DOHH2 (cell line): ENCODE measurements around the gene POMP.

ENCODE experiments used
- H3F3A ChIP-seq: fragments of 200-600 bp; sonication (generic), shearing (Covaris generic); 2 replicates; pipeline ENCODE4 v1.6.0; 2016; ENCODE audit warnings: antibody characterized with exemption, mild to moderate bottlenecking; ENCODE audit not compliant: control insufficient read depth, insufficient read depth
- H3K27ac ChIP-seq: fragments of 200-600 bp; sonication (generic); 2 replicates; pipeline ENCODE4 v1.5.1; 2014; ENCODE audit warnings: low read depth, mild to moderate bottlenecking, low read length, moderate library complexity
- H3K27me3 ChIP-seq: fragments of 200-600 bp; sonication (generic); 2 replicates; pipeline ENCODE4 v1.6.1; 2014; ENCODE audit warnings: mild to moderate bottlenecking, low read length, mixed read lengths; ENCODE audit not compliant: control insufficient read depth
- H3K36me3 ChIP-seq: fragments of 200-600 bp; sonication (generic); 2 replicates; pipeline ENCODE4 v1.6.1; 2014; ENCODE audit warnings: mild to moderate bottlenecking, low read length, moderate library complexity, mixed read lengths; ENCODE audit not compliant: control insufficient read depth
- H3K4me1 ChIP-seq: fragments of 200-600 bp; sonication (generic); 2 replicates; pipeline ENCODE4 v1.6.1; 2014; ENCODE audit warnings: mild to moderate bottlenecking, low read length, mixed read lengths; ENCODE audit not compliant: control insufficient read depth
- H3K4me2 ChIP-seq: fragments of 200-600 bp; sonication (generic); 2 replicates; pipeline ENCODE4 v1.6.0; 2014; ENCODE audit warnings: mild to moderate bottlenecking, low read length, moderate library complexity
- H3K4me3 ChIP-seq: fragments of 200-600 bp; sonication (generic); 2 replicates; pipeline ENCODE4 v1.5.1; 2014; ENCODE audit warnings: mild to moderate bottlenecking, low read length, mixed read lengths
- H3K79me2 ChIP-seq: fragments of 200-600 bp; sonication (generic); 2 replicates; pipeline ENCODE4 v1.6.1; 2014; ENCODE audit warnings: mild to moderate bottlenecking, low read length, mixed read lengths; ENCODE audit not compliant: control insufficient read depth
- H3K9me2 ChIP-seq: fragments of 200-600 bp; sonication (generic); replicated peaks from 2 replicates; pipeline ENCODE4 v1.6.1; 2014; ENCODE audit warnings: mild to moderate bottlenecking, low read length, mixed read lengths; ENCODE audit not compliant: control insufficient read depth
- H3K9me3 ChIP-seq: fragments of 200-600 bp; sonication (generic); 2 replicates; pipeline ENCODE4 v1.6.1; 2014; ENCODE audit warnings: antibody characterized with exemption, low read length, mixed read lengths; ENCODE audit not compliant: control insufficient read depth, insufficient read depth
- H4K20me1 ChIP-seq: fragments of 200-600 bp; sonication (generic); 2 replicates; pipeline ENCODE4 v1.6.0; 2014; ENCODE audit warnings: low read depth, mild to moderate bottlenecking, antibody characterized with exemption, low read length, moderate library complexity; ENCODE audit not compliant: control insufficient read depth, insufficient read depth
- EZH2phosphoT487 ChIP-seq: fragments of 200-600 bp; sonication (generic); IDR thresholded peaks from 2 replicates; pipeline ENCODE4 v1.6.1; 2017; ENCODE audit warnings: borderline replicate concordance, mild to moderate bottlenecking, antibody characterized with exemption, low read length, moderate library complexity, mixed read lengths
- TF ChIP-seq, protein P1 (sequence below): fragments of 200-600 bp; sonication (generic); IDR thresholded peaks from one replicate; pipeline ENCODE4 v1.5.1; 2014; ENCODE audit warnings: antibody characterized with exemption, mild to moderate bottlenecking, low read depth, low read length; ENCODE audit not compliant: poor library complexity, severe bottlenecking

The POMP gene

DNA sequence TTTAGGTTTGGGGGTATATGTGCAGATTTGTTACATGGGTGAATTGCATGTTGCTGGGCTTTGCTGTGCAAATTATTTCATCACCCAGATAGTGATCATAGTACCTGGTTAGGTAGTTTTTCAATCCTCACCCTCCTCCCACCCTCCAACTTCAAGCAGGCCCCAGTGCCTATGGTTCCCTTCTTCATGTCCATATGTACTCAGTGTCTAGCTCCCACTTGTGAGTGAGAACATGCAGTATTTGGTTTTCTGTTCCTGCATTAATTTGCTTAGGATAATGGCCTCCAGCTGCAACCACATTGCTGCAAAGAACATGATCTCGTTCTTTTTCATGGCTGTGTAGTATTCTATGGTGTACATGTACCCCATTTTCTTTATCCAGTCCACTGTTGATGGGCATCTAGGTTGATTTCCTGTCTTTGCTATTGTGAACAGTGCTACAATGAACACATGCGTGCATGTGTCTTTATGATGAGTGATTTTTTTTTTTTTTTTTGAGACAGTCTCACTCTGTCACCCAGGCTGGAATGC, 42.9 kb upstream of the POMP start:
- Histone ChIP-seq H3K9me3 (no peaks in the 10 kb centered on the region), H3F3A (no peaks in the 10 kb centered on the region), H3K9me2 (no peaks in the 10 kb centered on the region), H3K27ac (no peak overlapping the region), H3K4me3 (no peak overlapping the region), H3K4me2 (no peak overlapping the region), H3K36me3 (no peaks in the 10 kb centered on the region), H3K4me1 (peaks cover 9% of the 10 kb centered on the region), H3K27me3 (no peaks in the 10 kb centered on the region), H4K20me1 (no peaks in the 10 kb centered on the region), H3K79me2 (no peaks in the 10 kb centered on the region)
- TF ChIP-seq, protein P1, sequence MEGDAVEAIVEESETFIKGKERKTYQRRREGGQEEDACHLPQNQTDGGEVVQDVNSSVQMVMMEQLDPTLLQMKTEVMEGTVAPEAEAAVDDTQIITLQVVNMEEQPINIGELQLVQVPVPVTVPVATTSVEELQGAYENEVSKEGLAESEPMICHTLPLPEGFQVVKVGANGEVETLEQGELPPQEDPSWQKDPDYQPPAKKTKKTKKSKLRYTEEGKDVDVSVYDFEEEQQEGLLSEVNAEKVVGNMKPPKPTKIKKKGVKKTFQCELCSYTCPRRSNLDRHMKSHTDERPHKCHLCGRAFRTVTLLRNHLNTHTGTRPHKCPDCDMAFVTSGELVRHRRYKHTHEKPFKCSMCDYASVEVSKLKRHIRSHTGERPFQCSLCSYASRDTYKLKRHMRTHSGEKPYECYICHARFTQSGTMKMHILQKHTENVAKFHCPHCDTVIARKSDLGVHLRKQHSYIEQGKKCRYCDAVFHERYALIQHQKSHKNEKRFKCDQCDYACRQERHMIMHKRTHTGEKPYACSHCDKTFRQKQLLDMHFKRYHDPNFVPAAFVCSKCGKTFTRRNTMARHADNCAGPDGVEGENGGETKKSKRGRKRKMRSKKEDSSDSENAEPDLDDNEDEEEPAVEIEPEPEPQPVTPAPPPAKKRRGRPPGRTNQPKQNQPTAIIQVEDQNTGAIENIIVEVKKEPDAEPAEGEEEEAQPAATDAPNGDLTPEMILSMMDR: no peak
- no peak for TF ChIP-seq EZH2phosphoT487

DNA sequence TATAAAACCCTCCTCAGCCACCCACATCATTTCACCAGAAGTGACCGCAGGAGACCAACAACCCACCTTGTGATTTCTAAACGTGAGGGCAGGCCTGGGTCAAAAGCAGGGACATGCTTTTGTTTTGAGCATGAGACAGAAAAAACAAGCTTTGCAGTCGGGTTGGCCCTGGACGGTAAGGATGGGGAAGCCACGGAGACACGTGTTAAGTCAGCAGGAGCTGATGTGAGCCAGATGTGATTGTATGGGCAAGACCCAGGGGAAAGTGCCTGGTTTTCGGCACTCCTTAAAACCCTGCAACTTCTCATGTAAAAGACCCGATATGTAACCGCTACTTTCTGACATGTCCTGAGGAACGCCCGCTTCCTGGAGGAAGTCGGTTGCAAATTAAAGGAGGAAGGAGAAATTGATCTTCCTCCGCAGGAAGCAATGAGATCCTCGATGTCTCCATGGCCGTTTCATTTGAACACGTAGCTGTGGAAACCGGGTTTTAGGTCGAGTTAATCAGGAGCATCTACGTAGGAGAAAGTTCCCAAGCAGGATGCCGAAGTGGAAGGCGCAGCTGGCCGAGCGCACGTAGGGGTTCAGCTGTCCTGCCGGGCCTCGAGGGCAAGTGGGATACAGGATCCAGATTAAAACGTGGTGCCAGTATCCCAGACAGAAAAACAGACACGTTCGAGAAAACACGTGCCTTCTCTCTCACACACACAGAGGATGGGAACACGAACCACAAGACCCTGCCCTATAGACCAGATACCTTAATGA, 40.5 kb upstream of the POMP start:
- no peaks in the 10 kb centered on the region for H3K9me3 ChIP-seq
- H3K4me1 ChIP-seq: no peaks in the 10 kb centered on the region
- H3K4me2 ChIP-seq: no peak overlapping the region
- H3K27ac ChIP-seq: no peak overlapping the region
- no peaks in the 10 kb centered on the region for H3K36me3 ChIP-seq
- no peaks in the 10 kb centered on the region for H4K20me1 ChIP-seq
- H3F3A ChIP-seq: no peaks in the 10 kb centered on the region
- H3K79me2 ChIP-seq: no peaks in the 10 kb centered on the region
- H3K9me2 ChIP-seq: no peaks in the 10 kb centered on the region
- H3K4me3 ChIP-seq: no peak overlapping the region
- TF ChIP-seq EZH2phosphoT487: no peak
- TF ChIP-seq, protein P1: no peak
- no peaks in the 10 kb centered on the region for H3K27me3 ChIP-seq

DNA sequence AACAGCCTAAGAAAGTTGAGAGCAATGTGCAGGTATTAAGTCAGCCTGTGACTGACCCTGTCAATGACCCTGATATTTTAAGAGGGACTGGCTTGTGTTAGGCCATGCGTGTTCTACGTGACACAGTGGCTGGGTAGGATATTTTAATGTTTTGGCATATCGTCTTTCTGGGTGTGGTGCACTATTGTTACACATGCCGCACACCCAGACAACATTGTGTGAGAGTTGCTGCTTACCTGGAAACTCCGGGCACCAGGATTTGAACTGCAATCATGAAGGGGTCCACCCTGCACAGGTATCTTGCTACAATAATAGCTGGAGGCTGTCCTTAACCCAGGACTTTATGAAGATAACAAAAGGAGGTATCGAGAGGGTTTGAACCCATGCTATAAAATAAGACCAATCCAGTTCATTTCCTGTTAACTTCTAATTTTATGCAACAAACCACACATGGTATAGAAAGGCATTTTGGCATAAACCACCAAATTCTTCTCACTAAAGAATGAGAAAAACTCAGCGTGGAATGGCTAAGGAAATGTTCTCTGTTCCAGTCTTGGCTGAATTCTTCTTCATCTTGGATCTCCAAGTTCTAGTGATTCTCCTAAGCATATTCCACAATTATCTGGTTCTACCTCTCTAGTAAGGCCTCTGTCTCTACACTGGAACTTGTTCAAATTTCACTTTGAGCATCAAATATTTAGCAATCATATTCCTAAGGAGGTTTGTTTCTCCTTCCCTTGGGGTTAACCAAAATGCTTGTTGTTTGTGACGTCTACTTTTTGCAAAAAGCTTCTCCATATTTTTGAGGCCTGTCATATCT, 38.7 kb upstream of the POMP start:
- Histone ChIP-seq H3K9me3 (no peaks in the 10 kb centered on the region), H3K4me2 (no peak overlapping the region), H3K4me3 (no peak overlapping the region), H3K27me3 (no peaks in the 10 kb centered on the region), H3K36me3 (no peaks in the 10 kb centered on the region), H3K9me2 (no peaks in the 10 kb centered on the region), H3K4me1 (no peaks in the 10 kb centered on the region), H3K27ac (no peak overlapping the region), H3K79me2 (no peaks in the 10 kb centered on the region), H3F3A (no peaks in the 10 kb centered on the region), H4K20me1 (no peaks in the 10 kb centered on the region)
- TF ChIP-seq EZH2phosphoT487: no peak
- TF ChIP-seq, protein P1: no peak
